SH-SY5Y (cell line): Measurements from ENCODE around the gene CUBN.

ENCODE experiments used
- GATA2 ChIP-seq: IDR thresholded peaks from 2 replicates; pipeline ENCODE4 v1.6.1; 2011; ENCODE audit warnings: mild to moderate bottlenecking, low read depth, low read length
- GATA3 ChIP-seq: IDR thresholded peaks from 2 replicates; pipeline ENCODE4 v1.6.1; 2011; ENCODE audit warnings: low read depth, mild to moderate bottlenecking, low read length, moderate library complexity

Gene CUBN

GRCh38 chr10:16799621-16800020 lies 330.0 kb downstream of the CUBN start:
- no peak for TF ChIP-seq GATA2
- no peak for TF ChIP-seq GATA3

GRCh38 chr10:16798571-16798970 lies 331.0 kb downstream of the CUBN start:
- TF ChIP-seq GATA3, result no peak

- no peak for TF ChIP-seq GATA2
- TF ChIP-seq GATA3, result no peak
These were observed 334.1 kb downstream of the CUBN start for GRCh38 chr10:16795410-16796073.

- TF ChIP-seq GATA2 (no peak), GATA3 (no peak)
These were observed 335.6 kb downstream of the CUBN start for GRCh38 chr10:16794005-16794404.

- TF ChIP-seq GATA2 (no peak), GATA3 (no peak)
These were observed 336.9 kb downstream of the CUBN start for GRCh38 chr10:16792675-16793074.

- TF ChIP-seq GATA2 (no peak), GATA3 (no peak)
These were observed 339.8 kb downstream of the CUBN start for GRCh38 chr10:16789765-16790164.

GRCh38 chr10:16789261-16789660 lies 340.4 kb downstream of the CUBN start:
- TF ChIP-seq GATA3 (no peak), GATA2 (no peak)

- TF ChIP-seq GATA3 (no peak), GATA2 (no peak)
These were observed 340.8 kb downstream of the CUBN start for GRCh38 chr10:16788778-16789177.

GRCh38 chr10:16788125-16788524 lies 341.5 kb downstream of the CUBN start:
- TF ChIP-seq GATA2, result no peak
- no peak for TF ChIP-seq GATA3

- TF ChIP-seq GATA3 (no peak), GATA2 (no peak)
These were observed 342.2 kb downstream of the CUBN start for GRCh38 chr10:16787361-16787791.

- TF ChIP-seq GATA2 (no peak), GATA3 (no peak)
These were observed 349.2 kb downstream of the CUBN start for GRCh38 chr10:16780338-16780880.

GRCh38 chr10:16779384-16779915 lies 350.2 kb downstream of the CUBN start:
- TF ChIP-seq GATA2, result no peak

- TF ChIP-seq GATA2 (no peak), GATA3 (no peak)
These were observed 351.9 kb downstream of the CUBN start for GRCh38 chr10:16777473-16778370.

- TF ChIP-seq GATA2, result no peak
- TF ChIP-seq GATA3, result no peak
These were observed 352.7 kb downstream of the CUBN start for GRCh38 chr10:16776896-16777295.
